GM19463 (cell line): ENCODE results near the gene SEC24C.
"Not testable (repeated sequence)": the region's sequence is repeated elsewhere in the genome, so short reads cannot be mapped to it uniquely, and the experiment has no call there.

Experiments used
- ATAC-seq: cut with Tn5 transposase; IDR thresholded peaks from one replicate; pipeline ENCODE4 v1.9.1; 2021; ENCODE audit warnings: mild to moderate bottlenecking, moderate library complexity; ENCODE audit not compliant: unreplicated experiment

The SEC24C gene

DNA sequence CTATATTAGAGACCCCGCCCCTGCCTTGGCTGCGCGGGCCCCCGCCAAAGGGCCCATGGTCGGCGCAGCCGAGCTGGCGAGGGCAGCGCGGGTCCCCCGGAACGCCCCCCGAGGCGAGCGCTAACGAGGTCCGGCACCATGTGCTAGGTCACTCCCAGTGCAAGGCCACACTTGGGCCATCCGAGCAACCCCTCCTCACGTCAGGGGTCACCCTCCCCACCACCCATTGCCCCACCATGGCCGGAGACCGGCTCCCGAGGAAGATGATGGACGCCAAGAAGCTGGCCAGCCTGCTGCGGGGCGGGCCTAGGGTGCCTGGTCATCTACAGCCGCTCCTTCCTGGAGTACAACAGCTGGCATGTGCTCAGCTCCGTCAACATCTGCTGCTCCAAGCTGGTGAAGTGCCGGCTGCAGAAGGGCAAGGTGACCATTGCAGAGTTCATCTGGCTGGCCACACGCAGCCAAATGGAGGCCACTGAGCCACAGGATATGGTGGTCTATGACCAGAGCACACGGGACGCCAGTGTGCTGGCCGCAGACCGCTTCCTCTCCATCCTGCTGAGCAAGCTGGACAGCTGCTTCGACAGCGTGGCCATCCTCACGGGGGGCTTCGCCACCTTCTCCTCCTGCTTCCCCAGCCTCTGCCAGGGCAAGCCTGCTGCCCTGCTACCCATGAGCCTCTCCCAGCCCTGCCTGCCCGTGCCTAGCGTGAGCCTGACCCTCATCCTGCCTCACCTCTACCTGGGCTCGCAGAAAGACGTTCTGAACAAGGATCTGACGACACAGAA, 12.4 kb upstream of the SEC24C start:
- ATAC-seq, result no peak

DNA sequence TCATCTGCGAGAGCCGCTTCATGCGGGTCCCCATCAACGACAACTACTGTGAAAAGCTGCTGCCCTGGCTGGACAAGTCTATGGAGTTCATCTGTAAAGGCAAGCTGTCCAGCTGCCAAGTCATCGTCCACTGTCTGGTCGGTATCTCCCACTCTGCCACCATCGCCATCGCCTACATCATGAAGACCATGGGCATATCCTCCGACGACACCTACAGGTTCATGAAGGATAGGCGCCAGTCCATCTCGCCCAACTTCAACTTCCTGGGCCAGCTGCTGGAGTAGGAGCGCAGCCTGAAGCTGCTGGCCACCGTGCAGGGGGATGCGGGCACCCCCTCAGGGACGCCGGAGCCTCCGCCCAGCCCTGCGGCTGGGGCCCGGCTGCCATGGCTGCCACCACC, 11.7 kb upstream of the SEC24C start:
- no peak for ATAC-seq

DNA sequence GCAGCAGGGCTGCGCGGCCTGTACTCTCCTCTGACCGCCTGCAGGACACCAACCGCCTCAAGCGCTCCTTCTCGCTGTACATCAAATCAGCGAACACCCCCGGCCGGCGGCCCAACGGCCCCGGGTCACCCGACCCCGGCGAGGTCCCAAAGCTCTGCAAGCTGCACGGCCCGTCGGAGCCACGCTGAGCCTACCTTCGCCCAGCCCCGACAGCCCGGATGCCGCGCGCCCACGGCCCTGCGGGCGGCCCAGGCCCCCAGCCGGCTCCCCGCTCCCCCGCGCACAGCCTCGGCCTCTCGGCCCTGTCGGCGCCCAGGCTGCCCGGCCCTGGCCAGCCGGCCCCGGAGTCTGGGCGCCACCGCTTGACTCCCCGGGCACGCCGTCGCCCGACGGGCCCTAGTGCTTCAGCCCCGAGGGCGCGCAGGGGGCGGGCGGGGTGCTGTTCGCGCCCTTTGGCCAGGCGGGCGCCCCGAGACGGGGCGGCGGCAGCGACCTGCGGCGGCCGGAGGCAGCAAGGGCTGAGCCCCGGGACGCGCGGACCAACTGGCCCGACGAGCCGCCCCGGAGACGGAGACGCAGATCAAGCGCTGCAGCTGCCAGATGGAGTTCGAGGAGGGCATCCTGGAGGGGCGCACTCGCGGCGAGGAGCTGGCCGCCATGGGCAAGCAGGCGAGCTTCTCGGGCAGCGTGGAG, 11.1 kb upstream of the SEC24C start:
- ATAC-seq, result no peak

DNA sequence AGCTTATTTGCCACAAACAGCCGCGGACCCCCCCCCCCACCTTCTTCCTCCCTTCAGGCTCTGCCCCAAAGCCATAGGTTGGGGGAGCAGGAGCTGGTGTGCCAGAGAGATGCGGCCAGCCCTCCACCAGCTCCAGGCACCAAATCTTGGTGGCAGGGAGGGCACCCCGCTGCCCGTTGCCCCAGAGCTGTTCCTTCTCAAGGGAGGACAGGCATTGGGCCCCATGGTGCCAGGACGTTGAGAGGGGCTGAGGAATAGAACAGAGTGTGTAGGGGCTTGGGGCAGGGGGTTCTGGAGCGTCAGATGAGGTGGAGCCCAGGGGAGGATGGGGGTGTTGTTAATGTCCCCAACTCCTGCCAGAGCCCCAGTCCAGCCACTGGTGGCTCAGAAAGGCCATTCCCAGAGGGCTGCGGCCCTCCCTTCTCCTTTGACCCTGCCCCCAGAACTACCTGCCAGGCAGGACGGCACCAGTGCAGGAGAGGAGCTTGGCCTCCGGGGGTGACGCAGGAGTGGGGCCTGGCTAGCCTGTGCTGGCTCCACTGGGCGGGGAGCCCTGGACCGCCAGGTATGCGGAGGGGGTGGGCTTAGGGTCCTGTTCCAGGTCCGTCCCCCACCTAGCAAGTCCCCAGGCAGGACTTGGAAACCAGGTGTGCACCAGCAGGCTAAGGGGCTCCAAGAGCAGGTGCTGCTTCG, 10.0 kb upstream of the SEC24C start:
- no peak for ATAC-seq

DNA sequence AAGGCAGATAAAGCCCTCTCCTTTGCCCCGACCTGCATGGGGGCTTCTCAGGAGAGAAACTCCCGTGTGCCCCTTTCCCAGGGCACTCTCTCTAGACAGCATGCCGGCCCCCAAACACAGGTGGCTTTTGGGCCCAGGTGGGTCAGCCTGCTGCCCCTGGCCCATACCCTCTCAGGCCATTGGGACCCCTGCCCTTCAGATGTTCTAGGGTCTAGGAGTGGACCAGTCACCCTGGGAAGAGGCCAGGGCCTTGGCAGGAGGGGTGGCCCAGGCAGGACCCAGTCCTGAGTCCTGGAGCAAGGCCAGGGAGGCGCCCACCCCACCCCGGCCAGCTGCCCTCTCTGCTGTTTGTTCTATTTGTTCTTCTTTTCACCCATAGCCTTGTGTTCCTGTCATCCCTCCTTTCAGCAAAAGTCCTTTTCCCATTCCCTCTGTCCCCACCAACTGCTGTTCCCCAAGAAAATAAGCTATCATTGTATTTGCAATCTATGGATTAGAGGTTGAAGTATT, 9.3 kb upstream of the SEC24C start:
- ATAC-seq, result no peak

DNA sequence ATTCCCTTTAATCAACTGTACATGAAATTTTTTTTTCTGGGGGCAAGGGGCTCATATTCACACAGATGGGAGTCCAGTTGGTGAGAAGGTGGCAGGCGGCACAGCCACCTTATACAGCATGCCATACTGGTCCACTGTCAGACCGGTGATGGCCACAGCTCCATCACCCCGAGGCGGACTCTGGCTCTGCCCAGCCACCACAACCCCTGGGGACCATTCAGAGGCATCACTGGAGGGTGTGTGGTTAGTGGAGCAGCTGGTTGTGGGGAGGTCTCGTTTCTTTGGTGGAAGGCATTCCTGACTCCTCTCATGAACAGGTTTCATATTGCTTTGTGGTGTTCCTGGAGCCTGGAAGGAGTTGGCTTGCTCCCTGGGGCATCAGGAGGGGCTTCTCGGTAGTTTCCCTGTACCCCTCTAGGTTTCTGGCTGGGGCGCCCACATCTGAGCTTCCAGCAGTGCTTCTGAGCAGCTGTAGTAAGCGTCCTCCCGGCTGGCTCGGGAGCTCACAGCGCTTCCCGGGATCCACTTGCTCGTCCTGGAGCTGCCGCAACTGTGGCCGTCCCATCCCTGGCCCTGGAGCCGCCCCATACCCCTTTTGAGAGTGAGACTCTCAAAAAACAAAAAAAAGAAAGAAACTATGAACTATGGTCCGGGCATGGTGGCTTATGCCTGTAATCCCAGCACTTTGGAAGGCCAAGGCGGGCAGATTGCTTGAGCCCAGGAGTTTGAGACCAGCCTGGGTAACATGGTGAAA, 3.5 kb upstream of the SEC24C start:
- ATAC-seq, result not testable (repeated sequence)

DNA sequence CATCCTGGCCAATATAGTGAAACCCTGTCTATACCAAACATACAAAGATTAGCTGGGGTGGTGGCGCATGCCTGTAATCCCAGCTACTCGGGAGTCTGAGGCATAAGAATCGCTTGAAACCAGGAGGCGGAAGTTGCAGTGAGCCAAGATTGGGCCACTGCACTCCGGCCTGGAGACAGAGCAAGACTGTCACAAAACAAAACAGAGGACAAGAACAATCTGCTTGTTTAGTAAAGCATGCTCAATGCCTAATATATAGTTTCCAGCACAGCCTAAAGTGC, 1.8 kb upstream of the SEC24C start:
- ATAC-seq, result no peak

DNA sequence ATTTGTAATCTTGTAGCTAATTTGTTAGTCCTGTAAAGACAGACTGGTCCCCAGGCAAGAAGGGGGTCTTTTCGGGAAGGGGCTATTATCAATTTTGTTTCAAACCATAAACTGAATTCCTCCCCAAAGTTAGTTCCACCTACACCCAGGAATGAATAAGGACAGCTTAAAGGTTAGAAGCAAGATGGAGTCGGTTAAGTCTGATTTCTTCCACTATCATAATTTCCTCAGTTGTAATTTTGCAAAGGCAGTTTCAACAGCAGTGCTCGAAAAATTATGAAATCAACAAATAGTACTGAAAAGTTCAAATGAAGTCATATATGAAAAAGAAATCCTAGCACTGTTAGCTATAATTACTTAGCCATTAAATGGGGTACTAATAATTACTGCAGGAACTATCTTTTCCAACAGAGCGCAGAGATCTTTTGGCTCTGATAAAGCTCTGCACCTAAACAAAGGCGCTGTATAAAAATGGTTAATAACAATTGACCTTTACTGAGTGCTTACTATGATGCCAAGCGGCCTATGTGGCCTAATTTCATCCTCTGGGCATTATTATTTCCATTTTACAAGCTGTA, 756 bp upstream of the SEC24C start:
- no peak for ATAC-seq

DNA sequence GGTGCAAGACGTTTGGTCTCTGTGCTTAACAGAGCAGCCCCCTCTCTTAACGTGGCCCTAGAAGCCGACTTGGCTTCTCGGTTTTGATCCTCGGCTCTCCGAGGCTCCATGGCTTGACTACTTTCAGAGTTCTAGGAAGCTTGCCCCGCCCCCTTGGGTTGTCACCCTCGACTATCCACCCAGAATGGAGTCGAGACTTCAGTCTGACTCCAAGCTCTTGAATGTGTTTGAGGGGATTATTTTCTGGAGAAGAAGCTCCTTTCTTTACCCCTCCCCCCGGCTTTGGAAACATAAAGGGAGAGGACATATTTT, 448 bp downstream of the SEC24C start:
- ATAC-seq, result peak; percentile 22

DNA sequence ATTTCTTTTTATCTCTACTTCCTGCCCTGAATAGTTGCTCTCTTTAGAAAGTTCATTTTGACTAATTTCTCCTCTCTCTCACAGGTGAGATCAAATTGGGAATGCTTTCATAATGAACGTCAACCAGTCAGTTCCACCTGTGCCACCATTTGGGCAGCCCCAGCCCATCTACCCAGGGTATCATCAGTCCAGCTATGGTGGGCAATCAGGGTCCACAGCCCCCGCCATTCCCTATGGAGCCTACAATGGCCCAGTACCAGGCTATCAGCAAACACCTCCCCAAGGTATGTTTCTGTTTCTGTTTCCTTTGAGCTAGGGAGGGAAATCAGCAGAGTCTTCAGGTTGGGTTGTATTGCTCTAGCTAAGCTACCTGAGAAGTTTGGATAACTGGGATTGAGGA, 2.5 kb downstream of the SEC24C start:
- no peak for ATAC-seq

DNA sequence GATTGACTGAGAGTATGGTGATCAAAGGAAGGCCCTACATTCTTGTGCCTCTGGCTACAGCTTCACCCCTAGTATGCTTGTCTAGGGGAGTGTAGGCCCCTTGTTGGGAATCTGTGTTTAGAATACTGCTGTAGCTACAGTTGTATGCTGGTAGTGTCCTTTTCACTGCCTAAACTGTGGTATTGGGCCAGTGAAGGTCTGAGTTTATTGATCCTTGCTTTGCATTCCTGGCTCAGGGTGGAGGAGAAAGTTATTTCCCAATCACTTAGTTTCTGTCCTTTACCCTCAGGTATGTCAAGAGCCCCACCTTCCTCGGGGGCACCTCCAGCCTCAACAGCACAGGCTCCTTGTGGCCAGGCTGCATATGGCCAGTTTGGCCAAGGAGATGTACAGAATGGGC, 6.6 kb downstream of the SEC24C start:
- no peak for ATAC-seq

DNA sequence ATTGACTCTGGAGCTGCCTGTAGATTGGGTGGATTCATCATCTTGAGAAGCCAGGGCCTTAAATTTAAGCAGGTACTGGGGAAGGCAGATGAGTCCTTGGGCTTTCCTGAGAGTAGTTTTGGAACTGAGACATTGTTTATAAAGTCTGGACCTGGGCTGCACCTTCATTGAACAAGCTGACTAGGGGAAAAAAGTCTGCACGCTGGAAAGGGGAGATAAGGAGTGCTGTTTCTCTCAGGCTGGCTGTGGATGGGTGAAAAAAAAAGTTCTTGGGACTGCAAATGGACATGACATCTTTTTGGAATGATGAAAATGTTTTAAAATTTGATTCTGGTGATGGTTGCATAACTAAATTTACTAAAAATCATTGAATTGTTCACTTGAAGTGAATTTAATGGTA, 12.0 kb downstream of the SEC24C start:
- ATAC-seq, result no peak

DNA sequence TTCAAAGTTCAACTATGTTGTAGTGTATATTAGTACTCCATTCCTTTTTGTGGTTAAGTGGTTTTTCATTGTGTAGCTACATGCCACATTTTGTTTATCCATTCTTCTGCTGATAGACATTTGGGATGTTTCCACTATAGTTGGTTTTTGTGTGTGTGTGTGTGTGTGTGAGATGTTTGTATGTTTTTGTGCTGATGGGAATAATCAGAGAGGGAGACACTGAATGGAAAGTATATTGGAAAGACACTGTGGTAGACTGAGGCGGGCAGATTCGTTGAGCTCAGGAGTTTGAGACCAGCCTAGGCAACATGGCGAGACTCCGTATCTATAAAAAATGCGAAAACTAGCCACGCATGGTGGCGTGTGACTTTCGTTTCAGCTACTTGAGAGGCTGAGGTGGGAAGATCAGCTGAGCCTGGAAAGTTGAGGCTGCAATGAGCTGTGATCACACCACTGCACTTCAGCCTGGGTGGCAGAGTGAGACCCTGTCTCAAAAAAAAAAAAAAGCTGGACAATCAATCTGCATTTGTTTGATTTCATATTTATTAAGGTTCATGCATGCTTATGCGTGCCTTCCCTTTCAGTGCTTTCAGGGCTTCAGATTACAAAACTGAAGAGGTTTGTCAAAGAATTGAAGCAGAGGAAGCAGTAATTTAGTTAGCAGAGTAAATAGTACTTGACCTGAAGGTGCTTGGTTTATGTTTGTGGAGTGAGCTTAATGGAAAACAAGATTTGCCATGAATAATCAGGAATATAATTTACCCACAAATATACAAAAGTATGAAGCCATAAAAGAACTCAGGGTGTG, 14.7 kb downstream of the SEC24C start:
- ATAC-seq, result no peak

DNA sequence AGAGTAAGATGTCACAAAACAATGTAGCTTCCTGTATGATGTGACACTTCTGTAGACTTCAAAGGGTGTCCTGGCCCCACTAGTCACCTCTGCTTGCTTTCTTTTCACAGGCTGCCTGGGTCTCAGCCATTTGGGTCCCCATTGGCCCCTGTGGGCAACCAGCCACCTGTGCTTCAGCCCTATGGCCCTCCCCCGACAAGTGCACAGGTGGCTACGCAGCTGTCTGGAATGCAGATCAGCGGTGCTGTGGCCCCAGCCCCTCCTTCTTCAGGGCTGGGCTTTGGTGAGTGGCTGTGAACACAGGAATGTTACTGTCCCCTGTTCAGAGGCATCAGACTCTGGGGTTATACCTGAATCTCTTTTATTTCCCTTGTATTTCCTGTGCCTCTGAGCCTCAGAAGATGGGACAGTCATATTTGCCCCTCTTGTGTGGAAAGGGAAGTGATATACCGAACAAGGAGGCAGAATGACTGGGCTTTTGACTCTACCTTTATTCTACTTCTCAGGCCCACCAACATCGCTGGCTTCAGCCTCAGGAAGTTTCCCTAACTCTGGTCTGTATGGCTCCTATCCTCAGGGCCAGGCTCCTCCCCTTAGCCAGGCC, 15.4 kb downstream of the SEC24C start:
- no peak for ATAC-seq

DNA sequence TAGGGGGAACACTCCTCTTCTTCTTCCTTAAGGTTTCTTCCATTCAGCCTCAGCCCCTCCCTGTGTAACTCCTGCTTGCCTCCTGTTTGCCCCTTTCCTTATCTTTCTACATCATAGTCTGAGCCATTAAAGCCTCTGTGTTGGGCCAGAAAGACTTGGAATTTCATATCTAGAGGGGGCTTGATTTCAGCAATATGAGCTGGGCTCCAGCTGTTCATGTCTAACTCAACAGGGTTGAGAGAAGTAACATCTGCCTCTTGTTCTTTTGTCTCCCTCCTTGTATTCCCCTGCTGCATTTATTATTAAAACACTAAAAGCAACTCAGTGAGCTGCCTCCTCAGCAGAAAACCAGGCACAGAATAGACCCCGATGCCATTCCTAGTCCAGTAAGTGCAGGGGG, 17.6 kb downstream of the SEC24C start:
- ATAC-seq, result no peak

DNA sequence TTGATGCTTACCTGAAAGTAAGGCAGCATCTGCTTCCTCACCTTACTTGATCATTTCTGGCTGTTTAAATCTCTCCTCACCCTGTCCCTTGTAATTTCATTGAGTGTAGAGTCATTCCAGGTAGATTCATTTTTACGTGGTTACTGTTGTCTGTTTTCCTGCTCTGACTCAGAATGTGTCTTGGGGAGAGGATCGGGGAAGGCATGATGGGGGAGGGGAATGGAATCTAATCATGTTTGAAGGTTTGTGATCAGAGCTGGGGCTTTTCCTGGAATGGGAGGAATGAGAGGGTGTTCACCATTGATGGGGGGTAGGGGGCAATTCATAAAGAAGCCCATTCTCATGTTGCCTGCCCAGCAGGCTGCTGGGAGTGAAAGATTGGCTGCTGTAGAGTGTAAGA, 18.7 kb downstream of the SEC24C start:
- no peak for ATAC-seq

DNA sequence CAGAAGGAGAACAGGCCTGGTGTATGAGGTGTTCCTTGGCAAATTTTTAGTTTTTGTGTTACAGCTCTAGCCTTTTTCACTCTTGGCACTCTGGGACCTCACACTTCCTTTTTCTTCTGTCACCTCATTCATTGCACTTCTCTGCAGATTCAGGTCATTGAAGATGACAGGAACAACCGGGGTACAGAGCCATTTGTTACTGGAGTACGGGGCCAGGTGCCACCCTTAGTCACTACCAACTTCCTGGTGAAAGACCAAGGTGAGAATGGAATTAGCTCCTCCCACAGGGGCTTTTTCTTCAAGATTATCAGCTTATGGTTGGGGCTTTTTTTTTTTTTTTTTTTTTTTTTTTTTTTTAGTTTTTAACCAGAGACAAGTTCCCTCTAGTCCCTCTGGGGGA, 19.2 kb downstream of the SEC24C start:
- no peak for ATAC-seq

DNA sequence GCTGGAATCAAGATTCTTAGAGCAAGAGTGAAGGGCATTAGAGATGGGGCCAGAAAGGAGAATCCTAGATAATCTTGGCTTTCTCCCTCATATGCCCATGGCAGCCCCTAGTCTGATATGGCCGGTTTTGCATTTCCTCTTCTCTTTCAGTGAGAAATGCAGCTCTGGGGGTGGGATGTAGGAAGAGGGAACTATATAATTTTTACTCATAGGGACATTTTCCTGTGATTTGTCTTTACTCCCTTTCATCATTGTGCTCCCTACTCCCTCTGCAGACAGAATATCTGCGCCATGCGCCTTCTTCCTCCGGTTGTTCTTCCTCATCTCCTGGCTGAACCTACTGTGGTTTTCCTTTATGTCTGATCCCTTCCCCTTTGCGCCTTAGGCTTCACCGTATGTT, 20.9 kb downstream of the SEC24C start:
- ATAC-seq, result no peak

DNA sequence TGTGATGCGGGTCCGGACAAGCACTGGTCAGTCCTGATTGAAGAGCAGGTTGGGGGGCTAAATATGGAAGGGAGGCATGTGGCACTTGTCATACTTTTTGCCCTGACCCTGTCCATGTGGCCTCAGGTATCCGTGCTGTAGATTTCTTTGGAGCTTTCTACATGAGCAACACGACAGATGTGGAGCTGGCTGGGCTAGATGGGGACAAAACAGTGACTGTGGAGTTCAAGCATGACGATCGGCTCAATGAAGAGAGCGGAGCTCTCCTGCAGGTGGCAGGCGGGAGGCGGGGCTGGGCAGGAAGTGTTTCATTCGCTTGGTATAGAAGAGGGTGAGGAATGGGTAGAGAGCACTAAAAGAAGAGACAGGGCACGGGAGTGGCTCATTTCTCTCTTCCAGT, 24.7 kb downstream of the SEC24C start:
- ATAC-seq, result no peak

DNA sequence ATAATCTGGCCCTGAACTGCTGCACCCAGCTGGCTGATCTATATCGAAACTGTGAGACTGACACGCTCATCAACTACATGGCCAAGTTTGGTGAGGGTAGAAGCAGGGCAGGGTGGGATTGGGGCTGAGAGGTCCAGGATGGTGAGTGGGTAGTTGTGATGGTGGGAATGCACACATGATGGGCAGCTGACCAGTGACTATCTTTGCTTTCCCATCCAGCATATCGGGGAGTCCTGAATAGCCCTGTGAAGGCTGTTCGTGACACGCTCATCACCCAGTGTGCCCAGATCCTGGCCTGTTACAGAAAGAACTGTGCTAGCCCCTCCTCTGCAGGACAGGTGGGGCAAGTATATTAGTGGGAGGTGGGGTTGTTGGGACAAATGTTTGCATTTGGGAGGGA, 25.2 kb downstream of the SEC24C start:
- ATAC-seq, result no peak
